GM12873 (cell line): ENCODE measurements around the gene SSTR4.

ENCODE experiments used
- TF ChIP-seq, protein P1 (sequence below): IDR thresholded peaks from 2 replicates; pipeline ENCODE4 v1.5.1; 2012; ENCODE audit warnings: low read depth, mild to moderate bottlenecking, moderate library complexity, low read length, control low read depth; ENCODE audit not compliant: insufficient read depth; ENCODE audit errors: missing control alignments

SSTR4 gene

DNA sequence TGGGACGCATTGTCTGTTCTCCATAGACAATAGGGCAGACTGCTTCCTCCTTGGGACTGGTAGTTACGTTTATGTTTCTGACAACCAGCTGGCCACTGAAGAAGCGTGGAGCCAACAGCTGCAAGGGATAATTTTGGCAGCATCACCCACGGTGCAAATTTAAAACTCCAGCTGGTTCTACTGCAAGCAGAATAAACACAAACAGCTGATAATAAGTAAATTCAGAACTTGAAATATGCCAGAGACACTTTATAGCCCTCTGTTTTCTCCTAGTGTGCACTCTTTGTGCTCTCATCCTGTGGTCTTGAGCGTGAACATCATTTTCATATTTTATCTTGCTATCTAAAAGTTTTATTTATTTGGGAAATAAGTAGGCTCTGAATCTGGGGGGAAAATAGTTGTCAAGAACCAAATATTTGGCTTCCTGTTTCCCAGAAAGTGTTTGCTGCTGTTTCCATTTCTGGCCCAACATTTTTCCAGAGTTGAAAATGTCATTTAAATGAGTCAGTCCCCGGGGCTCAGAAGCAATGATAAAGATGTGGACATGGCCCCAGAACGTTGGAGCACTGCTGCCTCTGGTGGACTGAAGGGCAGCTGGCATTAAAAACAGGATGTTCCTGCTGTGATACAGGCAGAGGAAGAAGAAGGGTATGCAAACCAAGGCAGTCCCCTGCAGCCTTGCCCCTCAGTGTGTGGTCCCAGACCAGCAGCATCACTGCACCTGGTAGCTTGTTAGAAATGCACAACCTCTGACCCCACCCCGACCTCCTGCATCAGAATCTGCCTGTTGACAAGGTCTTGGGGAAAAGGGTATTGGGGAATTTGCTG is 26.8 kb downstream of the SSTR4 start:
- TF ChIP-seq, protein P1, sequence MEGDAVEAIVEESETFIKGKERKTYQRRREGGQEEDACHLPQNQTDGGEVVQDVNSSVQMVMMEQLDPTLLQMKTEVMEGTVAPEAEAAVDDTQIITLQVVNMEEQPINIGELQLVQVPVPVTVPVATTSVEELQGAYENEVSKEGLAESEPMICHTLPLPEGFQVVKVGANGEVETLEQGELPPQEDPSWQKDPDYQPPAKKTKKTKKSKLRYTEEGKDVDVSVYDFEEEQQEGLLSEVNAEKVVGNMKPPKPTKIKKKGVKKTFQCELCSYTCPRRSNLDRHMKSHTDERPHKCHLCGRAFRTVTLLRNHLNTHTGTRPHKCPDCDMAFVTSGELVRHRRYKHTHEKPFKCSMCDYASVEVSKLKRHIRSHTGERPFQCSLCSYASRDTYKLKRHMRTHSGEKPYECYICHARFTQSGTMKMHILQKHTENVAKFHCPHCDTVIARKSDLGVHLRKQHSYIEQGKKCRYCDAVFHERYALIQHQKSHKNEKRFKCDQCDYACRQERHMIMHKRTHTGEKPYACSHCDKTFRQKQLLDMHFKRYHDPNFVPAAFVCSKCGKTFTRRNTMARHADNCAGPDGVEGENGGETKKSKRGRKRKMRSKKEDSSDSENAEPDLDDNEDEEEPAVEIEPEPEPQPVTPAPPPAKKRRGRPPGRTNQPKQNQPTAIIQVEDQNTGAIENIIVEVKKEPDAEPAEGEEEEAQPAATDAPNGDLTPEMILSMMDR, result peak; percentile 46

DNA sequence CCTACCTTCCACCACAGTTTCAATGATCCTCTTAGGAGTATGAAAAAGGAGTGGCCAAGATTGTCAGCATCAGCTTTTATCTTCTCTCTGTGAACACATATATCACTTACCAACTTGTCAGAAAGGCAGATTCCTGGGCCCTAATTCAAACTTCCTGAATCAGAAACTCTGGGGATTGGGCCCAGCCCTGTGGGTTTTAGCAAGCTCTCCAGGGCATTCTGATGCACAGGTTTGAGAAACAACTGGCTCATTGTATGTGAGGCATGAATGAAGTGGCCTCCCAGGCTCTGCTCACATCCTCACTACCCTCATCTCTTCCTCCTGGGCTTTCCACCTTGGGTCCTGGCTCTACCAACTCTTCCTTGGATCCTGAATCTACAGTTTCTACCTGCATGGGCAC is 27.5 kb downstream of the SSTR4 start:
- TF ChIP-seq, protein P1, result no peak

DNA sequence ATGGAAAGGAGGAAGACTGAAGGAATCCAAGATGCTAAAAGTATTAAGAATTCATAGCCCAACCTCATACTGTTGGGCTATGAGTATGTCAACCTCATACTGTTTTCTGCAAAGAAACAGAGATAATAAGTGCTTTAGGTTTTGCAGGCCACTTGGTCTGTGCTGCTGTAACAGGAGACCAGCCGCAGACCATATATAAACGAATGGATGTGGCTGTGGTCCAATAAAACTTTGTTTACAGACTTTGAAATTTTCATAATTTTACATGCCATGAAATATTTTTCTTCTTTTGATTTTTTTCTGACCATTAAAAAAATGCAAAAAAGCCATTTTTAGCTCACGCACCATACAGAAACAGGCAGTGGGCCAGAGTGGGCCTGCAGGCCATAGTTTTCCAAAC is 28.1 kb downstream of the SSTR4 start:
- TF ChIP-seq, protein P1, result no peak

DNA sequence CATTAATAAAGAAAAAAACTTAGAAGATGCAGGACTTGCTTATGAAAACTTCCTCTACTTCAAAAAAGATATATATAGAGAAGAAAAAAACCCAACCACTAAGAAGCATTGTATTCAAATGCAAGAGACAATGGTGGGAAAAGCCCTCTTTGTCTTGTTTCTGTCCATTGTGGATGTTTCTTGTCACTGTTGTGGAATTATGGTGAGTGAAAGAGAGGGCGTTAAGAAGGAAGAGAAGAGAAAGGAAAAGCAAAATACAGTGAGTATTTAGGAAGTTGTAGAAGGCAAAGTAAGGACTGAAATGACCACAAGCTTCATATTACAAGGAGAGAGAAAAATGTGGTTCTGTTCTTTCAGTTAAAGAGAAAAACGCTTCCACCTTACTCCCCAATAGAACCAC is 28.5 kb downstream of the SSTR4 start:
- TF ChIP-seq, protein P1, result no peak

DNA sequence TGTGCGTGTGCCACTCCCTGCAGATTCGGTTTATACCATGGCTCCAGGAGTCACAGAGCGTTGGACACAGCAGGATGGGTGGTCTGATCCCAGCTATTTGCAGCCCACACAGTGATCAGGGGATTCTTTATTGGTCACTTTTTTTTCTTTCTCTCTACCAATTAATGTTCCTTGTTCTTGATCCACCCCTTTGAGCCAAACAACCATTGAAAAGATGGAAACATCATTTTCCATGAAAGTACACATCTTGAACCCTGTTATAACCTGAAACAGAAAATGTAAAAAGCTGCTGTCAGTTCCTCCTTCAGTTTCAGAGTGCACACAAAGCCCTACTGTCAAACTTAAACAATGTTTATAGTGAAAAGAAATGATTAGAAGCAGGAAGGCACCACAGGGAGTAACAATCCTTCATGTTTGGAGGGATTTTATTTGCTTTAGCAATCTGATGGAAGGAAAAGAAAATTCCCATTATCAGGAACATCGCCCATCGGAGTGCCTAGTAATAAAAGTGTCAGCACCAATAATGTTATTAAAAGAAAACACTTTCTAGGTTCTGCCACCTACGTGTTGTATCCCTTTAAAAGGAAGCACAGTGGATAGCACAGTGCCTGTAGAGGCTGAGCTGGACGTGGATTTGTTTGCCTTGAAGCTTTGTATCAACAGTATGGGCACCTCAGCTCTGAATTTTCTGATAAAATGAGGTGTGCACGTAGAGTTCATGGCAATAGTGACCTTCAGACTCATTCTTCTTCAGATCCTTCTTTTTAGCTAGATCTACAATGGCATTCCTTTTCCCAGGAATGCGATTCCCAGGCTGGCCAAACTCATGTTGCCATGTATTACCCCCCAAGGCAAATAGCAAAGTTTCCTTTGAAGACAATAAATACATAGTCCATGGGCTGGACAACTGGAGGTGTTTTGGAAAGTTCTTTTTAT is 30.4 kb downstream of the SSTR4 start:
- TF ChIP-seq, protein P1, result no peak

DNA sequence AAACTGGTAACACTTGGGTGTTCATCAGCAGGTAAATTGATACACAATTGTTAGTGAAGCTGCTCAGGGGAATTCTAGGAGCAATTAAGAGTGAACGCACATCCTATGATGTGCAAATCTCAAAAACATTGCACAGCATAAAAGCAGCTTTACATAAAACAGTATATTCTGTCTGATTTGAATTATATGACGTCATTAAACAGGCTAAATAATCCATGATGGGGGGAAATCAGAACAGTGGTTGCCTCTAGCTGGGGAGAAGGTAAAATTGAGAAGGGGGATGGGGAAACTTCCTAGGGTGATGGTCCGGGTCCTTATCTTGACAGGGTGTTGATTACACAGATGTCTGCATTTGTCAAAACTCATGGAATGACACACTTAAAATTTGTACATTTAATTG is 31.7 kb downstream of the SSTR4 start:
- TF ChIP-seq, protein P1, result no peak

DNA sequence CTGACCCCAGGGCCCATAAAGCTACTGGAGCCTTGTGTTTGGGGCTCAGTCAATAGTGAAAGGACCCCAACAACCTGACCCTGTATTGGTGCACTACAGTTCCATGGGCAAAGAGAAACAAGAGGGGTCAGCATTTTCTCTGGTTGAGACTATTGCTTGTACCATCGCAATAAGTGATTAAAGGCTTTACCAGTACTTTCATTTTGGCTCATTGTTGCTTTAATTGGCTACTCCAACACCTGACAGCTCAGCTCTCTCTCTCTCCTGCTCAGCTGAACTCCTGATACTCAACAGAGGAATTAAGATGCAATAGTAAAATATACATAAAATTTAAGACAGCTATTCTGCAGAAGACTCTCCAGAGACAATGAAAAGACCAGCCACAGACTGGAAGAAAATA is 33.2 kb downstream of the SSTR4 start:
- TF ChIP-seq, protein P1, result no peak
